HG03060 (cell line): Measurements from ENCODE around the gene SLC44A4.
"Not testable (repeated sequence)": the region's sequence is repeated elsewhere in the genome, so short reads cannot be mapped to it uniquely, and the experiment has no call there.

Experiments
- ATAC-seq: cut with Tn5 transposase; IDR thresholded peaks from one replicate; pipeline ENCODE4 v1.9.1; 2021; ENCODE audit warnings: low read depth, moderate number of reproducible peaks; ENCODE audit not compliant: unreplicated experiment

The SLC44A4 gene

DNA sequence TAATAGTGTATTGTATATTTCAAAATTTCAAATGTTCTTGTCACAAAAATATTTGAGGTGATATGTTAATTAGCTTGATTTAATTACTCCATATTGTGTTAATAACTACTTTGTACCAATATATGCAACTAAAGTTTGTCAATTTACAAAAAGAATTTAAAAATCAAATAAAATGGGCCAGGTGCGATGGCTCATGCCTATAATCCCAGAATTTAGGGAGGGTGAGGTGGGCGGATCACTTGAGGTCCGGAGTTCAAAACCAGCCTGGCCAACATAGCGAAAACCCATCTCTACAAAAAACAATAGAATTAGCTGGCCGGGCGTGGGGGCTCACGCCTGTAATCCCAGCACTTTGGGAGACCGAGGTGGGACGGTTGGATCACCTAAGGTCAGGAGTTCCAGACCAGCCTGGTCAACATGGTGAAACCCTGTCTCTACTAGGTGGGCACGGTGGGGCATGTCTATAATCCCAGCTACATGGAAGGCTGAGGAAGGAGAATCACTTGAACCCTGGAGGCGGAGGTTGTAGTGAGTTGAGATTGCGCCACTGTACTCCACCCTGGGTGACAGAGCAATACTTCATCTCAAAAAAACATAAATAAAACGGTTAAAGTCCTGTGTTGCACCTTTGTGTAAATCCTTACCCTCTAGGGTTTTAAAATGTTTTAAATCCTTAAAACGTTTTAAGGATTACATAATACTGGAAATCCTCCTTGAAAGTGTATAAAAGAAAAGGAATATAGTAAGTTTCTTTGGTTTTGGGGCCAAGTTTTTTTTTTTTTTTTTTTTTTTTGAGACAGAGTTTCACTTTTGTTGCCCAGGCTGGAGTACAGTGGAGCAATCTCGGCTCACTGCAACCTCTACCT, 47.2 kb downstream of the SLC44A4 start:
- ATAC-seq: no peak

DNA sequence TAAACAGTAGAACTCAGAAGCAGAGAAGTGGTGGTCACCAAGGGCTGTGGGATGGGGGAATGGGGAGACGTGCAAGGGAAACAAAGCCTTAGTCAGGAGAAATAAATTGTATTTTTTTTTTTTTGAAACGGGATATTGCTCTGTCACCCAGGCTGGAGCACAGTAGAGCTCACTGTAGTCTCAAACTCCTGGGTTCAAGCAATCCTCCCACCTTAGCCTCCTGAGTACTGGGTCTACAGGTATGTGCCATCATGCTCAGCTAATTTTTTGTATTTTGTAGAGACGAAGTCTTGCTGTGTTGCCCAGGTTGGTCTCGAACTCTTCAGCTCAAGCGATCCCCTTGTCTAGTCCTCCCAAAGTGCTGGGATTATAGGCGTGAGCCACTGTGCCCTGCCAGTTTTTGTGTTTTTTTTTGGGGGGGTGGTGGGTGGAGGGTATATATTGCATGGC, 47.9 kb downstream of the SLC44A4 start:
- ATAC-seq: no peak

DNA sequence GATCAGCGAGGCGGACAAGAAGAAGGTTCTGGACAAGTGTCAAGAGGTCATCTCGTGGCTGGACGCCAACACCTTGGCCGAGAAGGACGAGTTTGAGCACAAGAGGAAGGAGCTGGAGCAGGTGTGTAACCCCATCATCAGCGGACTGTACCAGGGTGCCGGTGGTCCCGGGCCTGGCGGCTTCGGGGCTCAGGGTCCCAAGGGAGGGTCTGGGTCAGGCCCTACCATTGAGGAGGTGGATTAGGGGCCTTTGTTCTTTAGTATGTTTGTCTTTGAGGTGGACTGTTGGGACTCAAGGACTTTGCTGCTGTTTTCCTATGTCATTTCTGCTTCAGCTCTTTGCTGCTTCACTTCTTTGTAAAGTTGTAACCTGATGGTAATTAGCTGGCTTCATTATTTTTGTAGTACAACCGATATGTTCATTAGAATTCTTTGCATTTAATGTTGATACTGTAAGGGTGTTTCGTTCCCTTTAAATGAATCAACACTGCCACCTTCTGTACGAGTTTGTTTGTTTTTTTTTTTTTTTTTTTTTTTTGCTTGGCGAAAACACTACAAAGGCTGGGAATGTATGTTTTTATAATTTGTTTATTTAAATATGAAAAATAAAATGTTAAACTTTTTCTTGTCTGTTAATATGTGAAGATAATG, 49.0 kb downstream of the SLC44A4 start:
- ATAC-seq: no peak

DNA sequence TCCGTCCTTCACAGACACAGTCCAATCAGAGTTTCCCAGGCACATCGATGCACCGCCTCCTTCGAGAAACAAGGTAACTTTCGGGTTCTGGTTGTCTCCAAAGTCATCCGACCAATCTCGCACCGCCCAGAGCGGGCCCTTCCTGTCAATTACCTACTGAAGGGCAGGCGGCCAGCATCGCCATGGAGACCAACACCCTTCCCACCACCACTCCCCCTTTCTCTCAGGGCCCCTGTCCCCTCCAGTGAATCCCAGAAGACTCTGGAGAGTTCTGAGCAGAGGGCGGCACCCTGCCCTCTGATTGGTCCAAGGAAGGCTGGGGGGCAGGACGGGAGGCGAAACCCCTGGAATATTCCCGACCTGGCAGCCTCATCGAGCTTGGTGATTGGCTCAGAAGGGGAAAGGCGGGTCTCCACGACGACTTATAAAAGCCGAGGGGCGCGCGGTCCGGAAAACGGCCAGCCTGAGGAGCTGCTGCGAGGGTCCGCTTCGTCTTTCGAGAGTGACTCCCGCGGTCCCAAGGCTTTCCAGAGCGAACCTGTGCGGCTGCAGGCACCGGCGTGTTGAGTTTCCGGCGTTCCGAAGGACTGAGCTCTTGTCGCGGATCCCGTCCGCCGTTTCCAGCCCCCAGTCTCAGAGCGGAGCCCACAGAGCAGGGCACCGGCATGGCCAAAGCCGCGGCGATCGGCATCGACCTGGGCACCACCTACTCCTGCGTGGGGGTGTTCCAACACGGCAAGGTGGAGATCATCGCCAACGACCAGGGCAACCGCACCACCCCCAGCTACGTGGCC, 51.3 kb downstream of the SLC44A4 start, which contains the start of gene HSPA1B:
HSPA1B (plus strand) TSS at position 453 of the 794 bp plus-strand sequence; CDS start at position 666, 213 bp downstream.
- peak; percentile 51 for ATAC-seq

DNA sequence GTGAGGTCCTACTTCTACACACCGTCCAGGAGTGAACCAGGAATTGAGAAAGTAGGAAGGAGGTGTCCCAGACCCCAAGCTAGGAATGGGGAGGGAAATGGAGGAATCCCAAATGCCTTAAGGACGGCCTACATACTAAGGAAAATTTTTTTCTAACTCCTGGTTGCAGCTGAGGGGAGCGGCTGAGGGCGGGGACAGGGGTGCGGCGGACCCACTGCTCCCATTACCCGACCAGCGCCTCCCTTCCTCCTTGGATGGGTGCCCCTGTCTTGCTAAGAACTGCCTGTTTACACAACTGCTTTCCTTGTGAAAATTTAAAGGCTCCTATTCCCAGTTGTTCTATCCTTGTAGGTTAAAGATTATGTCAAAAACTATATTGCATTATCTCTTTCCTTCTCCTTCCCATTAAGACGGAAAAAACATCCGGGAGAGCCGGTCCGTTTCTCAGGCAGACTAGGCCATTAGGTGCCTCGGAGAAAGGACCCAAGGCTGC, 52.0 kb downstream of the SLC44A4 start:
- ATAC-seq: no peak

DNA sequence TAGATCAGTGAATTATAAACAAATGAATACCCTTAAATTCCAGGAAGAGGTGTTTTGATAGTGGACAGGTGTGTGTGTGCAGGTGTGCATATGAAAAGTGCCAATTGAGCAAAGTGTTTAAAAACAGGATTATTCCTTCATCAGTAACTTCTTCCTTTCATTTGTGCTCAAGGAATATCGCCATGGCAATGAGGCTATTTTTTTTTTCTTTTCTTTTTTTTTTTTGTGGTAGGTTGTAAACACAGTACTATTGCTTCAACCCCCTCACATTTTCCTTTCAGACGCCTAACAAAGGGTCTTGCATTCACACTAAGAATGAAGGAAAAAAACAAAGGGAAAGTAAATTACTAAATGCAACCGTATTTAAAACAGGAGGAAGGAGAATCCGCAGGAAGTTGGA, 53.2 kb downstream of the SLC44A4 start:
- no peak for ATAC-seq

GRCh38 chr6:31823592-31824196, 55.1 kb downstream of the SLC44A4 start:
- ATAC-seq: not testable (repeated sequence)

GRCh38 chr6:31822036-31822821, 56.6 kb downstream of the SLC44A4 start:
- ATAC-seq: no peak

GRCh38 chr6:31821301-31822035, 57.3 kb downstream of the SLC44A4 start:
- no peak for ATAC-seq

GRCh38 chr6:31820399-31820798, 58.4 kb downstream of the SLC44A4 start:
- ATAC-seq: not testable (repeated sequence)

GRCh38 chr6:31819871-31820299, 58.9 kb downstream of the SLC44A4 start:
- ATAC-seq: no peak

DNA sequence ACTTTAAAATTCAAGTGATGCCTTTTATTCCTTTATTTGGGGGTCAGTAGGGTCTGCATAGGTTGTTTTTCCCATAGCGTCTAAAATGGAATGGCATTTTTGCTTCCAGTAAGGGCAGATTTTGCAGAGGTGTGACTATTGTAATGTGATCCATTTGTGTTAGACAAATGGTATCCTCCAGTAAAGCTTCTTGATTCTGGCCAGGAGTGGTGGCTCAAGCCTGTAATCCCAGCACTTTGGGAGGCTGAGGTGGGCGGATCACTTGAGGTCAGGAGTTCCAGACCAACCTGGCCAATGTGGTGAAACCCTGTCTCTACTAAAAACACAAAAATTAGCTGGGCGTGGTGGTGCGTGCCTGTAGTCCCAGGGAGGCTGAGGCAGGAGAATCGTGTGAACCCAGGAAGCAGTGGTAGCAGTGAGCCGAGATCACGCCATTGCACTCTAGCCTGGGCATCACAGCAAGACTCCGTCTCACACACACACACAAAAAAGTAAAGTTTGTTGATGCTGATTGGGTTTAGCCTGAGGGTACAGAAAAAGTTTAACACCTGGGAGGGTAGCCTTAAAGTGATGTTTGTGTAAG, 60.8 kb downstream of the SLC44A4 start:
- not testable (repeated sequence) for ATAC-seq

- not testable (repeated sequence) for ATAC-seq
Measured at GRCh38 chr6:31817133-31817928, 61.5 kb downstream of the SLC44A4 start.

DNA sequence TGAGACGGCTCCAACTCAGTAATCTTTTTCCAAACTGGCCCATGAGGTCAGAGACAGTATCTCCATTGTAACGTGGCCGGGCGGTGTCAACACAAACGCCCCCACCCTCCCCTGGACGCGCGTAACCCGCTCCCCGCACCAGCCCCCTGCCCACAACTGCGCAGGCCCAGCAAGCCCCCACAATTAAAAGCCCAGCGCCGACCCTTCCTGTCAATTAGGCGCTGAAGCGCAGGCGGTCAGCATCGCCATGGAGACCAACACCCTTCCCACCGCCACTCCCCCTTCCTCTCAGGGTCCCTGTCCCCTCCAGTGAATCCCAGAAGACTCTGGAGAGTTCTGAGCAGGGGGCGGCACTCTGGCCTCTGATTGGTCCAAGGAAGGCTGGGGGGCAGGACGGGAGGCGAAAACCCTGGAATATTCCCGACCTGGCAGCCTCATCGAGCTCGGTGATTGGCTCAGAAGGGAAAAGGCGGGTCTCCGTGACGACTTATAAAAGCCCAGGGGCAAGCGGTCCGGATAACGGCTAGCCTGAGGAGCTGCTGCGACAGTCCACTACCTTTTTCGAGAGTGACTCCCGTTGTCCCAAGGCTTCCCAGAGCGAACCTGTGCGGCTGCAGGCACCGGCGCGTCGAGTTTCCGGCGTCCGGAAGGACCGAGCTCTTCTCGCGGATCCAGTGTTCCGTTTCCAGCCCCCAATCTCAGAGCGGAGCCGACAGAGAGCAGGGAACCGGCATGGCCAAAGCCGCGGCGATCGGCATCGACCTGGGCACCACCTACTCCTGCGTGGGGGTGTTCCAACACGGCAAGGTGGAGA, 63.6 kb downstream of the SLC44A4 start, which contains the start of the genes HSPA1A and HSPA1L:
HSPA1A (plus strand) TSS at position 519 of the 814 bp plus-strand sequence; CDS start at position 733, 214 bp downstream.
HSPA1L (minus strand) TSS at position 259 of the 814 bp plus-strand sequence. CDS start 3,311 bp downstream, outside the sequence.
- ATAC-seq: no peak

DNA sequence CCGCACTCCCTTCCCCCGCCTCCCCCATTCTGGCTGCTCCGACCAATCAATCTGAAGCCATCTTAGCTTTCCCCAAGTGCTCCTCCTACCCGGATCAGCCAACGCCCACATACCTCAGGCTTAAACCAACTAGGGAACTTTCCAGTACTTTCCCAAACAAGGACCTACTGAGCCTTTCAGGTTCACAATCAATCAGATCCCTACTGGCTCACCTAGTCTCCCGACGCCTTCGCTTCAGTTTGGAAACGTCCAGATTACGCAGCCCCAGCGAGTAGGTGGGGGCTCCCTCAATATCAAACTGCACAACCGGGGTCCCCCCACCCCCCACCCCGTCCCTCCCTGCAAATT, 64.1 kb downstream of the SLC44A4 start:
- ATAC-seq: no peak

DNA sequence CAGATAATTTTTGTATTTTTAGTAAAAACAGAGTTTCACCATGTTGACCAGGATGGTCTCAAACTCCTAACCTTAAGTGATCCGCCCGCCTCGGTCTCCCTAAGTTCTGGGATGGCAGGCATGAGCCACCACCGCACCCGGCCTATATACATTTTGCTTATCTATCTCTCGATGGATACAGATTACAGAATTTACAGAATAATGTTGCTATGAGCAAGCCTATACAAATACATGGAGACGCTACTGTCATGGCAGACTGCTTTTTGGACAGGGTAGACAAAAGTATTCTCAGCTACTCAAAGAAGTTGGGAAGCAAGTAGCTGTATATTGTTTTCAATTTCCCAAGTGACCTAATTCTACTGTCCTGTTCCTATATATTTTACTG, 65.3 kb downstream of the SLC44A4 start:
- no peak for ATAC-seq
